NCI-H2196 treated with DMSO at 0.1 percent for 48 hours (cell line): ENCODE measurements around the gene ISG20.
A peak's percentile ranks its signal among the peaks of the same experiment; 100 is the strongest.
"Not testable (repeated sequence)": the region's sequence is repeated elsewhere in the genome, so short reads cannot be mapped to it uniquely, and the experiment has no call there.

Source experiments
- DNase-seq: peaks from one replicate; lab custom pipeline; 2025; ENCODE audit not compliant: unreplicated experiment; lab: John Stamatoyannopoulos, UW

The ISG20 gene

DNA sequence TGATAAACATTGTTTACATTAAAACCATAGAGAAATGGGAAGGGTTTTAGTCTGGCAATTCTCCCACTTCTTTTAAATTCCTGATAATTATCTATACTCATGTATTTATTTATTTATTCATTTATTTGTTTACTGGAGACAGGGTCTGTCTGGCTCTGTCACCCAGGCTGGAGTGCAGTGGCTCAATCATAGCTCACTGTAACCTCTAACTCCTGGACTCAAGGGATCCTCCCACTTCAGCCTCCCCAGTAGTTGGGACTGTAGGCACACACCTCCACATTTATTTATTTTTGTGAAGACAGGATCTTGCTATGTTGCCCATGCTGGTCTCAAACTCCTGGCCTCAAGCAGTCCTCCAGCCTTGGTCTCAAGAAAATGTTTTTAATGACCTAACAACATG lies 20.1 kb upstream of the ISG20 start:
- no peak for DNase-seq

DNA sequence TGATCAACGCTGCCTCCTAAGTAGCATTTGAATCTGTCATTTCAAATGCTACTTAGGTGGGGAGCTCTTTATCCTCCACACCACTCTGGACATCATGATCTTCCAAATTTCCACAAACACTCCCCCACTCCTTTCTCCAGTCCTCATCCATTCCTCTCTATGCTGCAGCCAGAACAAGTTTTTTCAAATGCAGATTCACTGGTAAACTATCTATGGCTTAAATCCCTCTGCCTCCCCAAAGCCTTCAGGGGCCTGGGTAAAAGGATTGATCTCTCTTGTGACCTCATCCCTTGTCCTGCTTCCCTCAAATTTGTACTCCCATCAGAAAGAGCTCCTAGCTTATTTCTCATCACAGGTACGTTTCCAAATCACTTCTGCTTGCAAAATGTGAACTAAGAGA lies 19.0 kb upstream of the ISG20 start:
- no peak for DNase-seq

DNA sequence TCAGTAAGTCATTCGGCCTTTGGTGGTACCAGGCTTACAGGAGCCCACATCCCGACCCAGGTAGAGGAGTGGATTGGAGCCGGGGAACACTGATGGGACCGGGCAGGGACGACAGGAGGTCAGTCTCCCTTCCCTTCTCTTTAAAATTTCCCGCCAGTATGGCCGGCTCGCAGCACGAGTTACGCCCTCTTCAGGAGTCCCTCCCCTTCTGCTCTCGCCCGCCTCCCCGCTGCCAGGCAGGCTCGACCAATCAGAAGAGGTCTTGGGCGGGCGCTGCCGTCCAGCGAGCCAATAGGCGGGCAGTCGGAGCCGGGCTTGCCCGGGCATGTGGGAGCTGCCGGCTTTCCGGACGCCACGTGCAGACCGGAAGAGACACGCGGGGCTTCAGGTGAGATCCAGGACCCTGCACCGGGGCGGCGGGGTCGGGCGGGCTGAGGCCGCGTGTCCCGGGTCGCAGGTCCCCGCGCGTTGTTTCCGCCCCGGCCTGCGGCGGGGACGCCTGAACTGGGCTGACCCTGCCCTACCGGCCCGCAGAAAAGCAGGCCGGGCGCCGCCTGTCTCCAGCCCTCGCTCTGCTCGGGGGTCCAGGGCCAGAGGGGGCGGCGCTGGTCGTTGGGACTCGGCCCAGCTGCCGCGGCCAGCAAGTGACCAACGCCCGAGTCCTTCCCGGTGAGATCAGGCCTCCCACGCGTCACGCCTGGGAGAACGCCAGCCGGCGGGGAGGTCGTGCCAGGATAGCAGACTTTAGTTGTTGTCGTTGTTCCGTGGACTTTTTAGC lies 17.6 kb upstream of the ISG20 start, which contains the start of gene AEN:
TSS of gene AEN (plus strand) at position 346 of the 778 bp plus-strand sequence. CDS start 4,870 bp downstream, outside the sequence.
- DNase-seq, result peak; percentile 63

DNA sequence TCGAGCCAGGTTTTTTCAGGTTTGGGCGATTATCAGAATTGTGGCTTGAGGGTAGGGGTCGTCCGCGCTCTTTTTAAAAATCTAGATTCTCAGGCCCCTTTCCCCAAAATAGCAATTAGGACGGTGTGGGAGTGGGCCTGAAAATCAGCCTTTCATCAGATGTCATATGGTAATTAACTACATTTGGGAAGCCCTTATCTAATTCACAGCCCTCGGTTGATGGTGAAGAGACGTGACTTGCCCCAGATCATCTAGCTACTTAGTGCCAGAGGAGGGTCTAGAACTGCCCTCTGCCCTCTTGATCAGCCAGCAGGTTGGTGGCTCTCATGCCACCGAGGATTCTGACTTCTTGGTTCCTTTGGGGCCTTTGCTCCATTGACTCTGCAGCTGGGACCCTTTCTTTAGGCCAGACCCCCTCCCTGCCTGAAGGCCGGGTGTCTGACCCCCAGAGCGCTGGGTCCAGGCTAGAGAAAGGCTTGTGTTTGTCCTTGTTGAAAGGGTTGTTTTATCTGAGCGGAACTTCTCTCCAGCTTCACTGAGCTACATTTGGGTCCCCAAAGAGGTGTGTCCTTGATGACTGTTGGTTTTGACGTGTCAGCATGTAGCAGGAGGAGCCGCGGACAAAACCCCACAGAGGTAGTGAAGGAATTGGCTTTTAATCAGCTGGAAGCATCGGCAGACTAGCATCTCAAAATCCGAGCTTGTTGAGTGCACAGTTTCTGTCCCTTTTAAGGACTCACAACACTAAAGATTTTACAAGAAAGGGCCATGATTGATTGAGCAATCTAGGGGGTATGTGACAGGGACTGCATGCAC lies 16.8 kb upstream of the ISG20 start:
- DNase-seq, result no peak

DNA sequence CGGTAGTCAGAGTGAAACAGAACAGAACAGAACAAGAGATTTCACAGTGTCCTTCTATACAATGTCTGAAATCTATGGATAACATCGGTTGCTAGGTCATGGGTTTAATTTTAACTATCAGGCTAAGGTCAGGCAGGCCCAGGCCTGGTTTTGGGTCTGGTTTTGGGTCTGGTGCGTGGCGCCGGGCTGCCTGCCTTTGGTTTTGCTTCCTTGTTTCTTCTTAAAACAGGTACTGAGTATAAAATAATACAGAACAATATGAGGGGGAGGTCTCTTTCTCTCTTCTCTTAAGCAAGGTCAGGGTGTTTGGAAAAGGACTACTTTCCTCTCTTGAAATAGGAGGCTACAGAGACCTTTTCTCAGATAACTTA lies 16.2 kb upstream of the ISG20 start:
- DNase-seq, result no peak

DNA sequence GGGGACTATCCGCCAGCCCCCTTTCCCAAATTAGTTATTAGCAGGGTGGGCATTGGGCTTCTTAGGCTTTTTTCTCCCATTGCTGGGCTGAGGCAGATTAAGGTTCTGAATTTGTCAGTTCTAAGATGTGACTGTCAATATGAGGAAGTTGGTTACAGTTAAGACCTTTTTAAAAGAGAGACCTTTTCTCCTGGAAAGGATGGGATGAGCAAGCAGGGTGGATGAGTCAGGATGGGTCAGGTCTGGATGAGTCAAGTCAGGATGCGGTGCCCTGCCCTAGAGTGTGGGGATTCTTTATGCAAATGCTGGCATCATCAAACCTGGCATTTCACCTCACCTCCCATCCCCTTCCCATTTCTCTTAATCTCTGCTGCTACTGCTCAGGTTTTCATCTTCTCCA lies 15.8 kb upstream of the ISG20 start:
- DNase-seq, result no peak

DNA sequence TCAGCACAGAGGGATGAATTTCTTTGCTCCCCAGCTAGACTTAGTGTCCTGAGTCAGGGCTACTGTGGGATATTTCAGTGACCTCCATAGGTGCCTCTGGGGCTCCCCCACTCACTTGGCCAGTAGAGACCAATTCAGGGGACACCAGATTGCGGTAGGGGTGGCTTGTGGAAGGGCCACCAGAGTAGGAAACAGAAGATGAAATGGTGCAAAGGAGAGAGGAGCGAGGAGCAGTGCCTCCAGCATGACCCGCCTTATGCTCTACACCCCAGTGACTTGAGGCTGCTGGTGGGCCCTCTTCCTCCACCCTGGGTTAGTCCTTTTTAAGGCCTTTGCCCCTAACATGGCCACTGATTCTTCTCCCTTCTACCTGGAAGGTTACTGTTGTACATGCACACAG lies 15.2 kb upstream of the ISG20 start:
- no peak for DNase-seq

DNA sequence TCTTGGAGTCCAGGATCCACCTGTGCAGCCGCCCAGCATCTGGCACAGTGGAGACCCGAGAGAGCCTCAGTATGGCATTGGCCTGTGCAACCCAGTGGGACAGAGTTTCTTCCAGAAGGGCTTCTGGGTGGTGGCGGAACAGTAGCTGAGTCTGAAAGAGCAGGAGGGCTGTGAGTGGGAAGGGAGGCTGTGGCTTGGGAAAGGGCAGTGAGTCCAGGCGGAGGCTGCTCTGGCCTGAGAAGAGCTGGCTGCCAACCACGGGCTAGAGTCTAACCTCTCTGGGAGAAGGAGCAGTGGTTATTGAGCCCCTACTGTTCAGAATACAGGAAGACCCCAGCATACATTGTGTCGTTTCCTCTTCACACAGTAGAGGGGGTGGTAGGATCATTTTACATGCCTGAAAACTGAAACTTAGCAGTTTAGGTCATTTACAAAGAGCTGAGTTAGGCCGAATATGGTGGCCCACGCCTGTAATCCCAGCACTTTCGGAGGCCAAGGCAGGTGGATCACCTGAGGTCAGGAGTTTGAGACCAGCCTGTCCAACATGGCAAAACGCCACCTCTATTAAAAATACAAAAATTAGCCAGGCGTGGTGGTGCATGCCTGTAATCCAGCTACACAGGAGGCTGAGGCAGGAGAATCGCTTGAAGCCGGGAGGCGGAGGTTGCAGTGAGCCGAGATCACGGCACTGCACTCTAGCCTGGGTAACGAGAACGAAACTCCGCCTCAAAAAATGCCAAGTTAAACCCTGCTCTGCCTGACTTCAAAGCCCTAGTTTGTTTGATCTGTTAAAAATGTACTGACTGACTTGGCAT lies 14.5 kb upstream of the ISG20 start:
- no peak for DNase-seq

DNA sequence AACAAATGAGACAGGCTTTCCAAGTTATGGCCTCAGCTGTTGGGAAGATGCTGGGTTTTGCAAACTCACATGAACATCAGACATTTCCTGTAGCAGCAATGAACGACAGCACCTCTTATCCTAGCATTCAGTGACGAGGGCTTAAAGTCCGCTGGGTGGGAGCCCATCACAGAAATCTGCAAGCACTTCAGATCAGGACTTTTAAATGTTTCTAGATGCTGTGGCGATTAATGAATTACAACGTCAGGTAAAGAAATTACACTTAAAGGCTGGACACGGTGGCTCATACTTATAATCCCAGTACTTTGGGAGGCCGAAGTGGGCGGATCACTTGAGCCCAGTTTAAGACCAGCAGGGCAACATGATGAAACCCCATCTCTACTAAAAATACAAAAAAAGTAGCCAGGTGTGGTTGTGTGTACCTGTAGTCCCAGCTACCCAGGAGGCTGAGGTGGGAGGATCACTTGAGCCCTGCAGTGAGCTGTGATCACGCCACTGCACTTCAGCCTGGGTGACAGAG lies 13.8 kb upstream of the ISG20 start:
- no peak for DNase-seq

DNA sequence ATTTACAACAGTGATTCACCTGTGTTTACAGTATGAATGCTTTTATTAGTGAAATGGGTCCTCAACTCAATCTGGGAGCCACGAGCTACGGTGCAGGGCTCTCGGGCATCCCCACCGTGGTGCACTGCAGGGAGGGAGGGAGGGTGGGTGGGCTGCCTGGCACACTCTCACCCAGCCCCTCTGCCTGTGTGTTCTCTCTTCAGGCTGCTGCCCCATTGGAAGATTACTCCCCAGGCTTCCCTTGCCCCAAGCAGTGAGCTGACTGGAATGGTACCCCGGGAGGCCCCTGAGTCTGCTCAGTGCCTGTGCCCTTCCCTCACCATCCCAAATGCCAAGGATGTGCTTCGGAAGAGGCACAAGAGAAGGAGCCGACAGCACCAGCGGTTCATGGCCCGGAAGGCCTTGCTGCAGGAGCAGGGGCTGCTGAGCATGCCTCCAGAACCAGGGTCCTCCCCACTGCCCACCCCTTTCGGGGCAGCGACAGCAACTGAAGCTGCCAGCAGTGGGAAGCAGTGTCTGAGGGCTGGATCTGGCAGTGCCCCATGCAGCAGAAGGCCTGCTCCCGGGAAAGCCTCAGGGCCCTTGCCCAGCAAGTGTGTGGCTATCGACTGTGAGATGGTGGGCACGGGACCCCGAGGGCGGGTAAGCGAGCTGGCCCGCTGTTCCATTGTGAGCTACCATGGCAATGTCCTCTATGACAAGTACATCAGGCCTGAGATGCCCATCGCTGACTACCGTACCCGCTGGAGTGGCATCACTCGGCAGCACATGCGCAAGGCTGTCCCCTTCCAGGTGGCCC lies 12.7 kb upstream of the ISG20 start:
- DNase-seq, result no peak

DNA sequence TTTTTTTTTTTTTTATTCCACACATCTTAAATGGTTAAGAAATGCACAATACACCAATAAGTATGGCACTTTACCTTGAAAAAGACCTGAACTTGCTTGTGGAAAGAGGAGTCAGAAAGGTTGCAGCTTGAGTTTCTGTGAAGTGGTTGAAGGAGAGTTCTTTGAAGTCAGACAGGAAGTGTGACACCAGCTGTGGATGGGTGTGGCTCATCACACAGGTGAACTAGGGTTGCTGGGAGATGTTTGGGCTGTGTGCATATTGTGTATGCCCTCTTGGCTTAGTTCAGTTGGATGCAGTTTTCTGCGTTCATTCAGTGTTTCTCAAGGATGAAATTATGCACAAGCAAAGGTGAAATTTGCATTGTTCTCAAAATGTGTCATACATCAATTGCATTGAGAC lies 11.4 kb upstream of the ISG20 start:
- no peak for DNase-seq

DNA sequence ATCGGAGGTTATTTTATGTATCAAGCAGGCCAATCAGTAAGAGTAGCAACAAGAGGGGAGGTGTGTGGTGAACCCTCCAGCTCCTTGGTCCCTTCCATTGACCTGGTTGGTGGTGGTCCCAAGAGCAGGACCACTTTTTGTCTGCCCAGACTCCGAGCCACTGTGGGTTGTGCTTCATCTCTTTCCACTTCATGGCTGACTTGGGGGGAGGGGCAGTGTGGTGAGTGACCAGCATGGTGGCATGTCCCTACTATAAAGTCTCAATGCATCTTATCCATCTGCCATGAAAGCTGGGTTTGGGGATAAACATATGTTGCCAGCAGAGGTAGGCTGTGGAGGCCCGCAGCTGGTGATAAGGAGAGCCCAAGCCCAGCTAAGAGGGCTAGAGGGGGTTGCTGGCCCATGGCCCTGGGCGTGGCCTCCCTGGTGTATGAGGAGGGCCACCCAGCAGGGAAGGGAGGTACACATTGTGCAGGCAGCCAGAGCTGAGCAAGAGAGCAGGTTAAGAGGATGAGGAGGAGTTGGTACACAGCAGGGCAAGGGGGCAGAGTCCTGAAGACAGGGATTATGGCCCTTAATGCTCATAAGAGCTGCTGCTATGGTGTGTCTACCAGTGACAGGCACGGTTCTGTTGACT lies 10.7 kb upstream of the ISG20 start:
- DNase-seq, result no peak

DNA sequence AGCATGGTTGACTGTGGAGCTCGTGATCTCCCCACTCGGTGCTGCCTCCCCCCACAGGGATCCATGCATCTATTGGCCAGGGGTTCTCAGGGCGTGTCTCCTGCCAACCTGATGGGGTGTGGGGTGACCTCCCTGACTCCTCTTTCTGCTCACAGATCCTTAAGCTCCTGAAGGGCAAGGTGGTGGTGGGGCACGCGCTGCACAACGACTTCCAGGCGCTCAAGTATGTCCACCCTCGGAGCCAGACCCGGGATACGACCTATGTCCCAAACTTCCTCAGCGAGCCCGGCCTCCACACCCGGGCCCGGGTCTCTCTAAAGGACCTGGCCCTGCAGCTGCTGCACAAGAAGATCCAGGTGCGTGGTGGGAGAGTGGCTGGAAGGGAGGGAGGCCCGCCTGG lies 9.7 kb upstream of the ISG20 start:
- DNase-seq, result no peak

DNA sequence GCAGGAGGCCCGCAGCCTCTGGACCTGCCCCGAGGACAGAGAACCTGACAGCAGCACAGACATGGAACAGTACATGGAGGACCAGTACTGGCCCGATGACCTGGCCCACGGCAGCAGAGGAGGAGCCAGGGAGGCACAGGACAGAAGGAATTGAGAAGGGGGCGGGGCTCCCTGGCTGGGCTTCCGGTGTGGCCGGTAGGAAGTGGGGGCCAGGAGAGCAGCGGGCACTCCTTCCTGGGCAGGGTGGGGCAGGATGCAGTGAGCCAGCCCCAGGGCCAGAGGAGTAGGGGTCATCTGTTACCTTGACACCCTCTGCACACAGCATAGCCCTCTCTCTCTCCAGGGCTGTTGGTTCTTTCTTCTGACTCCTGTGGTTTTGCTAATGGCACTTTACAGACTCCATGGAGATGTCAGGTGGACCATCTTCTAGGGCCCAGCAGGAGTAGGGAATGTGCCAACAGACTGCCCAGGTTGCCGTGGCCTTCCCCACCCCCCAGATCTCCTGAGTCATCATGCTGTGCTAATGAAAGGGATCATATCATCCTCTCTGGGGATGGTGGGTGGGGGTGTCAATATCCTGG lies 8.6 kb upstream of the ISG20 start:
- no peak for DNase-seq

DNA sequence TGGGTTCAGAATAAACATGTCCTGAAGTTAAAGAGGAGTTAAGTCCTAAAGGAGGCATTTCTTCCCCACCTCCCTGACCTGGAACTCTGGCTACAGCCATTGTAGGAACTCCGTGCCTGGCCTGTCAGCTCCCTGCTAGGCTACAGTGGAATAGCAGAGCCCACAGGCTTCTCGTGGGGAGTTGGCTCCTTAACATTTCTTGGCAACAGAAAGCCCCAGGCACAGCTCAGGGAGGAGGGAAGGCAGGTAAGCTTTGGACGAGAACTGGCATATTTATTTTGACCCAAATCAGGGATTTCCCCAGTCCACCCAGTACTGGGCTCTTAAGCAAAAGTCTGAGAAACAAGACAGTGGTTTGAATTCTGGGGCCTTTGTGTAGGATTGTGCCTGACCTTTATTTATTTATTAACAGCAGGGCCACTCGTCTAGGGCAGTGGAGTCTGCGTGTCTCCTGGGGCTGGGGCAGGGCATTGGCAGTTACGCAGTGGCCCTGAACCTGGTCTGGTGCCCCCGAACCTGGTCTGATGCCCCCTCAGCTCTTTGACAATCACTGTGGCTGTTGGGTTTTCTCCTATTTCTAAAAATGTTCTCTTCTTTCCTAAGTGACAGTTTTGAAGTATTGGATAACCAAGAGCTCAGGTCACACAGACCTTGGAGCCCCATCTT lies 7.9 kb upstream of the ISG20 start:
- DNase-seq, result no peak

DNA sequence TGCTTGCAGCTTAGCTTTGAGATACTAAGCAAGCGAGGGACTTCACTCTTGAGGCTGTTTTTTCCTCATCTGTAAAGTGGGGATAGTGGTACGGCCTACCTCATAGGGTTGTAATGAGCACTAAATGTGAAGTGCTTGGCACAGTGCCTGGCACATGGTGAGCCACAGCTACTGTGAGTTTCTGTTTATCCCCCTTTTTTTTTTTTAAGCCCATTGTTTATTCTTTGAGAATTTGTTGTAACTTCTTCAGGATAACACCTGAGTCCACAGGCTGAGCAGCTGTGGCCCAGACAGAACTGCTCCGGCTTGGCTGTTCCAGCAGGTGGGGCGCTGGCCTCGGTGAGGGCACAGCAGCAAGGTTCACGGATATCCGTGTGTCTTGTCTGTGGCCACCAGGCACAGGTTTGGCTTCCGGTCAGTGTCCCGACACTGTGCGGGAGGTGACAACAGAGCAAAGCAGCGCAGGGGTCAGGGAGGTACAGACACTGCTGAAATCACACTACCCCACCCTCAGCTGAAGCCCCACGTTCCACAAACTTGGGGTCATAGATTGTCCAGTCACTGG lies 7.3 kb upstream of the ISG20 start:
- no peak for DNase-seq

DNA sequence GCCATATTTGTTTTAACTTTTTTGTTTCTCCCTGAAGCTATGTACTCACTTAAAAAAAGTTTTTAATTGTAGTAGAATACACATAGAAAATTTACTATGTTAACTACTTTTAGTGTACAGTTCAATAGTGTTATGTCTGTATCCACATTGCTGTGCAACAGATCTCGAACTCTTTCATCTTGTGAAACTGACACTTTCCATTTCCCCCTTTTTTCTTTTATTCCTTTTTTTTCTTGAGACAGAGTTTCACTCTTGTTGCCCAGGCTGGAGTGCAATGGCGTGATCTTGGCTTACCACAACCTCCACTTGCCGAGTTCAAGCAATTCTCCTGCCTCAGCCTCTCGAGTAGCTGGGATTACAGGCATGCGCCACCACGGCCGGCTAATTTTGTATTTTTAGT lies 6.0 kb upstream of the ISG20 start:
- DNase-seq, result not testable (repeated sequence)

DNA sequence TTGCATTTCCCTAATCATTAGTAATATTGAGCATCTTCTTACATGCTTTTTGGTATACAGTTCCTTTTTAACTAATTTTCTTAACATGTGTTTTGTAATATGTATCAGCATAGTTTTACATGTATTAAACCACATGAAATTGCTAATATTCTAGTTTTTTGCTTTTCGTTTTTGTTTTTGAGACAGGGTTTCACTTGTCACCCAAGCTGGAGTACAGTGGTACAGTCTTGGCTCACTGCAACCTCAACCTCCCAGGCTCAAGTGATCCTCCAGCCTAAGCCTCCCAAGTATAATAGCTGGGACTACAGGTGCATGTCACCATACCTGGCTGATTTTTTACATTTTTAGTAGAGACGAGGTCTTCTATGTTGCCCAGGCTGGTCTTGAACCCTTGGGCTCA lies 4.4 kb upstream of the ISG20 start:
- no peak for DNase-seq

DNA sequence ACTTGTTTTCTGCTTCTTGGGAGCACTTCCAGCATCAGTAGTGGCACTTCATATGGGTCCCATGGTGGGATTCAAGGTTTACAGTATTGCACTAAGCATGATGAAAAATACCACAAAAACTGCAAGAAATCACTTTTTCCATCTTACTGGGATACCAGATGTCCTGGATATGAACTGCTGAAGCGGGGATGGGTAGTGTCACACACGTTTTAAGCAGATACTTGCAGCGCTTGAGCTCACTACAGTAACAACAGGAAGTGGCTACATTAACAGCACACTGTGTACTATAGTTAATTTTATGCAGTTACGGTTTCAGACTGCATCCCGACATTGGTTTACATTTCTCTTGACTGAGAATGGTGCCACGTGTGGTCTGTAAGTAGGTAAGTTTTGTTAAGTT lies 3.5 kb upstream of the ISG20 start:
- no peak for DNase-seq
